ENCODE results near the gene S100A1.

DNA sequence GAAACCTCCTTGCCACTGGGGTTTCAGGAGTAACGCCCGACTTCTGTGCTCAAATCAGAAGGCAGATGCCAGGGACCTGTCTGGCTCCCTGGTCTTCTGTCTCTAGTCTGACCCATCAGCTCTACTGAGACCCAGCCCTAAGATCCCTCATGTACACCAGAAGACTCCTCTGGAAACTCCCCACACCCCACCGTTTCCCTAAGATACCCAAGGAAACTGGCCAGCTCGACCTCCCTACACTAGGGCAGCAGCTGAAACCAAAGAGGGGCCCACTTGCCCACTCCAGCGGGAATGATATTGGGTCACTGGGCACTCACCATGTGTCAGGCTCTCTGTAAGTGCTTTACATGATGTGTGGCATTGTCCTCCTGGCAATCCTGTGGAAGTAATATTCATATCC lies 14.8 kb upstream of the S100A1 start:
- TF ChIP-seq POLR2A (IDR thresholded peaks at IDR 0.05; ENCODE audit: low read depth, low read length), result no peak
- no peak for TF ChIP-seq POLR2AphosphoS5 (IDR thresholded peaks at IDR 0.05; ENCODE audit: low read depth, low read length)
